Lower lobe of right lung (tissue), 2 donors: ENCODE results near the gene MYO5B. TPM values are rescaled to one million over a fixed set of nuclear protein-coding genes. Genes with fewer than 3 reads are reported as not detected.

ENCODE experiments used
- ATAC-seq, 2 donors: fragments of 200-7000 bp; cut with Tn5 transposase; one replicate each; pipeline ENCODE4 v1.9.1; 2020 to 2022; ENCODE audit warnings: mild to moderate bottlenecking in 2 of 2, moderate library complexity in 2 of 2
- DNase-seq: peaks from one replicate; pipeline ENCODE4 v3.0.0-alpha.2; 2020
- H3K27ac ChIP-seq: fragments of 200-600 bp; one replicate; pipeline ENCODE4 v1.8.0; 2022
- H3K27me3 ChIP-seq: fragments of 200-600 bp; one replicate; pipeline ENCODE4 v1.8.0; 2022; ENCODE audit warnings: low read depth
- H3K36me3 ChIP-seq: fragments of 200-600 bp; one replicate; pipeline ENCODE4 v1.8.0; 2022; ENCODE audit warnings: mild to moderate bottlenecking
- H3K4me1 ChIP-seq: fragments of 200-600 bp; one replicate; pipeline ENCODE4 v1.8.0; 2022
- H3K4me3 ChIP-seq: fragments of 200-600 bp; one replicate; pipeline ENCODE4 v1.8.0; 2022; ENCODE audit warnings: mild to moderate bottlenecking
- H3K9me3 ChIP-seq: fragments of 200-600 bp; one replicate; pipeline ENCODE4 v1.8.0; 2022
- intact Hi-C: fragments of 100-400 bp; cut with DNase I; formaldehyde crosslinking; loops from one replicate; pipeline ENCODE4 v1.11.0; 2022
- total RNA-seq: library from RNA; stranded (reverse); fragmentation: NEBNext Ultra II Directional; extraction: Animal tissue kit (Norgen Biotek cat#: 25700); gene quantifications from one replicate; pipeline ENCODE4 v1.2.1, GENCODE V29; 2021
- TF ChIP-seq, protein P1 (sequence below): fragments of 200-600 bp; IDR thresholded peaks from one replicate; pipeline ENCODE4 v1.8.0; 2022; ENCODE audit warnings: antibody characterized with exemption, mild to moderate bottlenecking
- donor health status: DM: no; HTN: yes; CAD: no; lungs with severe emphysema.

MYO5B gene
- total RNA-seq, 1 donor from 2014 or later: 23.3 TPM

DNA sequence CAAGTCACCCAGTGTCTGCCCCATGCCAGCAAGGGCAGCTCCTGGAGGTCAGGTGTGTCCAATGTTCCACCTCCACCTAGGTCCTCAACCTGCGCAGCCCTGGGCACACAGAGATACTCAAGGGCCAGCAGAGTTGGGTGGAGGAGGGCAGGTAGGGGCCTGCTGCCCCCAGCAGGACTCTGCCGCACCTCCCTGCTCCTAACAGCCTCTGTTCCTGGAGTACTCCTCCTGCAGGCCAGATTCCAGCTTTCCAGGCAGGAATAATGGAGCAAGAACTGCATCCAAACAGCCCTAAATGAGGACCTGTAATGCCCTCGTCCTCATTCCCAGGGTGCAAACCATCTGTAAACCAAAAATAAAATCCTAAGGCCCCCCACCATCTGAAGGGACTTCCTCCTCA lies 337.2 kb downstream of the MYO5B start:
- Histone ChIP-seq H3K4me1 (peaks cover 14% of the 10 kb centered on the region), H3K27me3 (no peaks in the 10 kb centered on the region), H3K36me3 (no peaks in the 10 kb centered on the region), H3K9me3 (no peaks in the 10 kb centered on the region), H3K4me3 (no peak overlapping the region), H3K27ac (no peak overlapping the region)
- ATAC-seq: no peak
- no peak for DNase-seq
- intact Hi-C loops: no loop called here
- TF ChIP-seq, protein P1, sequence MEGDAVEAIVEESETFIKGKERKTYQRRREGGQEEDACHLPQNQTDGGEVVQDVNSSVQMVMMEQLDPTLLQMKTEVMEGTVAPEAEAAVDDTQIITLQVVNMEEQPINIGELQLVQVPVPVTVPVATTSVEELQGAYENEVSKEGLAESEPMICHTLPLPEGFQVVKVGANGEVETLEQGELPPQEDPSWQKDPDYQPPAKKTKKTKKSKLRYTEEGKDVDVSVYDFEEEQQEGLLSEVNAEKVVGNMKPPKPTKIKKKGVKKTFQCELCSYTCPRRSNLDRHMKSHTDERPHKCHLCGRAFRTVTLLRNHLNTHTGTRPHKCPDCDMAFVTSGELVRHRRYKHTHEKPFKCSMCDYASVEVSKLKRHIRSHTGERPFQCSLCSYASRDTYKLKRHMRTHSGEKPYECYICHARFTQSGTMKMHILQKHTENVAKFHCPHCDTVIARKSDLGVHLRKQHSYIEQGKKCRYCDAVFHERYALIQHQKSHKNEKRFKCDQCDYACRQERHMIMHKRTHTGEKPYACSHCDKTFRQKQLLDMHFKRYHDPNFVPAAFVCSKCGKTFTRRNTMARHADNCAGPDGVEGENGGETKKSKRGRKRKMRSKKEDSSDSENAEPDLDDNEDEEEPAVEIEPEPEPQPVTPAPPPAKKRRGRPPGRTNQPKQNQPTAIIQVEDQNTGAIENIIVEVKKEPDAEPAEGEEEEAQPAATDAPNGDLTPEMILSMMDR: no peak

DNA sequence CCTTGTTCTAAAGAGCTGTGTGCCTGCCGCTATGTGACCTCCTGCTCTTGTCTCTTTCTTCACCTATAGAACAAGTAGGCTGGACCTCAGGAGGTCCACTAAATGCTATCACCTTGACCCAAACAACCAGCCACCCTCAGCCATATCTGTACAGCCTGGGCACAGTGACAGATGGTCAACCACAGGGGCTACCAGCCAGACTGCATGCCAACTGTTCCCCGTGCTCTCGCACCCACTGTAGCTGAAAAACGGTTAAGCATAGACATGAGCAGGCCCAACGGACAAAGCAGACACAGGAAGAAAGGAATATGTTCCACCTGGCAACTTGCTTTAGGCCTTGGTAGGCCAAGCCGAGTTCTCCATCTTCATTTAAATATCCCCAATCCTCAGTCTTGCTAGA lies 338.5 kb downstream of the MYO5B start:
- Histone ChIP-seq H3K4me3 (no peak overlapping the region), H3K27me3 (no peaks in the 10 kb centered on the region), H3K36me3 (no peaks in the 10 kb centered on the region), H3K9me3 (no peaks in the 10 kb centered on the region), H3K27ac (no peak overlapping the region), H3K4me1 (peaks cover 14% of the 10 kb centered on the region)
- intact Hi-C loops: no loop called here
- TF ChIP-seq, protein P1: no peak
- no peak for ATAC-seq
- DNase-seq: no peak

DNA sequence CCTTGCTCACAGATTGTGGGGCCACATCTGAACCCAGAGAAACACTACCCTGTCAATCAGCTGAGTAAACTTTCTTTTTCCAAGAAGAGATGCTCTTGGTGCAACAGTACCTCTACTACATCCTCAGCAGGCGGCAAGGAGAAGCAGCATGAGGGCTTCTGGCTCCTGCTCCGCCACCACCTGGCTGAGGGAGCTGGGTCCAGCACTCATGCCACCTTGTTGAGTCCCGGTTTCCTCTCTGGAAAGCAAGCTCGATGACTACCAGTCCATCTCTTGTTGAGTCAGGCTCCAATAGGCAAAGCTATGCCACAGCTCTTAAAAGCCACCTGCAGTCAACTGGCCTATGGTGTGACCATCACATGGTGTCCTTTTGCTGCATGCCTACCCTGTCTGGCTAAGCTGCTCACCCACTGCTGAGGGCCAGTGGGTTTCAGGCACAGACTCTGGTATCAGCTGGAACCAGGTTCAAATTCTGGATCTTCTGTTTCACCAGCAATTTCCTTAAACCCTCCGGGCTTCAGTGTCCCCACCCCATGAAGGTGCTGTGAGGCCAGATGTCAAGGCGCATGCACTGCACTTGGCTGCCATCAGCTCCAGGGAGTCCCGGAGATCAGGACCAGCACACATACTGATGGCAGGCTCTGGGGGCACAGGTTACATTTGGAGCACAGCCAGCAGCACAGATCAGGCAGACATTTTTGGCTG lies 339.1 kb downstream of the MYO5B start:
- Histone ChIP-seq H3K4me1 (peaks cover 14% of the 10 kb centered on the region), H3K4me3 (no peak overlapping the region), H3K9me3 (no peaks in the 10 kb centered on the region), H3K36me3 (no peaks in the 10 kb centered on the region), H3K27ac (no peak overlapping the region), H3K27me3 (no peaks in the 10 kb centered on the region)
- intact Hi-C loops: no loop called here
- DNase-seq: no peak
- no peak for ATAC-seq
- TF ChIP-seq, protein P1: no peak

DNA sequence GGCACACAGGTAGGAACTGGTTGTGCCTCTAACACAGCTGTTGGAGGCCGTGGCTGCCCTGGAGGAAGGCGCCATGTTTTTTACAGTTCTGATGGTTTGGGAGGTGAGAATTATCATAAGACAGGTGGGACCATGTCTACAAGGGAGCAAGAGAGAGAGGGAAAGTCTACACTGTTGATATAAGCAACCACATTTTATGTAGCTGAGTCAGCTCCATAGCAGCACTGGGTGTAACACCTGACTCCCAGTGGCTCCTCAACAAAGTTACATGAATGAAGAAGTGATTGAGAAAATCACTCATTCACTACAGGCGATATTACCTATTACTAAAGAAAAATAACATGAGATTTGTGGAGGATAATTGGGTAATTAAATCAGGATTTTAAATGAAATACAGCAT lies 340.3 kb downstream of the MYO5B start:
- Histone ChIP-seq H3K27ac (no peak overlapping the region), H3K4me3 (no peak overlapping the region), H3K4me1 (peaks cover 14% of the 10 kb centered on the region), H3K36me3 (no peaks in the 10 kb centered on the region), H3K27me3 (no peaks in the 10 kb centered on the region), H3K9me3 (no peaks in the 10 kb centered on the region)
- TF ChIP-seq, protein P1: no peak
- ATAC-seq: no peak
- intact Hi-C loops: no loop called here
- no peak for DNase-seq

DNA sequence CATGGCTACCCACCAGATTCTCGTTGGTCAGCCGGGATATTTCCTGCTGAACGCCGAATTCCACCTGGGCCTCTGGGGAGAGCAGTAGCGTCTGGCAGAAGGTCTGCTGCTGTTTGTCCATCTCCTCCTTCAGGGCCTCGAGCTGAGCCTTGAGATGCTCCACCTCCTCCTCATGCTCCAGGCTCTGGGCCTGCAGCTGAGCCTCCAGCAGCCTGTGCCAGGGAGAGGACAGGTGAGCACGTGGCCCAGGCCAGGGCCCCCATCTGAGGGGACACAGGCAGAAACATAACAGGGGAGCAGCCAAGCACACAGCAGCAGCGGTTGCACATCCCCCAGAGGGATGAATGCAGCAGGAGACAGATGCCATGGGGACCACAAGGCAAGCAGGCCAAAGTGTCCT lies 341.5 kb downstream of the MYO5B start:
- H3K36me3 ChIP-seq: no peaks in the 10 kb centered on the region
- TF ChIP-seq, protein P1: no peak
- H3K4me1 ChIP-seq: peaks cover 10% of the 10 kb centered on the region
- no peaks in the 10 kb centered on the region for H3K27me3 ChIP-seq
- intact Hi-C loops: no loop called here
- ATAC-seq (no peak), DNase-seq (no peak)
- no peaks in the 10 kb centered on the region for H3K9me3 ChIP-seq
- H3K27ac ChIP-seq: no peak overlapping the region
- no peak overlapping the region for H3K4me3 ChIP-seq
